ENCODE measurements around the gene DHRS7. TPM values are rescaled to one million over a fixed set of nuclear protein-coding genes. Genes with fewer than 3 reads are reported as not detected.

Gene DHRS7
- total and polyA plus RNA-seq, 10 of the 15 experiments (the other 5 are each of a cell fraction or from before 2014, with no cell fraction given), result 55.0 to 99.8 (median 62.2) TPM

GRCh38 chr14:60196291-60196690 lies 31.1 kb upstream of the DHRS7 start:
- in situ Hi-C loops (cut with MboI) (no loop called here), intact Hi-C loops (cut with micrococcal nuclease; ENCODE audit: unreplicated experiment) (no loop called here)
- H3K36me3 ChIP-seq (ENCODE audit: control insufficient read depth in 2 of 2, insufficient read depth in 2 of 2, low read length in 1 of 2), result no peaks in the 10 kb centered on the region
- no peak for DNase-seq (ENCODE audit: low read depth, low spot score)
- ChIA-PET CTCF (interaction anchor here (1.0 to 6.7 kb wide), 22 partner anchors 9 to 366 kb away, joined by 3 to 61 read pairs (median 6); partner anchors contain the start of genes DHRS7 and PPM1A), RAD21 (ENCODE audit: unreplicated experiment) (interaction anchor here (0.7 to 3.3 kb wide), 28 partner anchors 8 to 429 kb away, joined by 3 to 22 read pairs (median 5); partner anchors contain the start of gene PPM1A), POLR2A (interaction anchor here (0.7 to 19.5 kb wide), 7 partner anchors 8 to 135 kb away, joined by 3 to 241 read pairs (median 6); no protein-coding TSS in a partner anchor), SMC1A (ENCODE audit: uncharacterized antibody, unreplicated experiment) (interaction anchor here (0.8 to 8.4 kb wide), 26 partner anchors 9 to 366 kb away, joined by 3 to 60 read pairs (median 6); partner anchors contain the start of gene PPM1A)
- H3K9me3 ChIP-seq (replicated peaks; ENCODE audit: control insufficient read depth, insufficient read depth, low read length), result peaks cover 11% of the 10 kb centered on the region; the same call in 2 of the 3 replicates
- FAIRE-seq, result no peak
- no TSS peak for BruUV-seq (replicated peaks)
- H3K4me3 ChIP-seq, result no peak overlapping the region
- H4K20me1 ChIP-seq (ENCODE audit: control insufficient read depth, insufficient read depth), result no peaks in the 10 kb centered on the region
- TF ChIP-seq RAD21 (IDR thresholded peaks at IDR 0.05; ENCODE audit: insufficient read depth, low read depth, low read length) (no peak), RUNX3 (IDR thresholded peaks at IDR 0.05; ENCODE audit: low read length) (peak; percentile 63; the same call in 1 of the 2 replicates)
- H3K27ac ChIP-seq (ENCODE audit: control insufficient read depth, insufficient read depth), result no peak overlapping the region
- no peak overlapping the region; the same call in 1 of the 2 replicates for H2AFZ ChIP-seq (ENCODE audit: control insufficient read depth, low read depth, low read length)
- 18% methylated on average over 2 of the region's 2 CpGs for WGBS (ENCODE audit: insufficient coverage, insufficient replicate concordance, low lambda C conversion rate, missing lambda C conversion rate)
- H3K27me3 ChIP-seq (replicated peaks in 1 of 2; ENCODE audit: control insufficient read depth in 2 of 2, insufficient read depth in 2 of 2, low read length in 1 of 2), result no peaks in the 10 kb centered on the region
- ATAC-seq, result peak; percentile 52
- H3K79me2 ChIP-seq (ENCODE audit: control insufficient read depth, insufficient read depth, low read length), result no peaks in the 10 kb centered on the region
- peaks cover 8% of the 10 kb centered on the region for H3K4me1 ChIP-seq (ENCODE audit: control insufficient read depth, insufficient read depth, low read length)
- no peak overlapping the region for H3K4me2 ChIP-seq (ENCODE audit: control insufficient read depth, insufficient read depth)
- no peak overlapping the region for H3K9ac ChIP-seq (ENCODE audit: control insufficient read depth, insufficient read depth, low read length)

- intact Hi-C loops (cut with micrococcal nuclease; ENCODE audit: unreplicated experiment) (loop anchor here (2.0 kb wide), 1 partner anchor 136 kb away; no protein-coding TSS in a partner anchor), in situ Hi-C loops (cut with MboI) (no loop called here)
- Histone ChIP-seq H2AFZ (ENCODE audit: control insufficient read depth, low read depth, low read length) (no peak overlapping the region), H3K9ac (ENCODE audit: control insufficient read depth, insufficient read depth, low read length) (no peak overlapping the region), H3K27me3 (replicated peaks in 1 of 2; ENCODE audit: control insufficient read depth in 2 of 2, insufficient read depth in 2 of 2, low read length in 1 of 2) (no peaks in the 10 kb centered on the region), H3K9me3 (replicated peaks; ENCODE audit: control insufficient read depth, insufficient read depth, low read length) (peaks cover 11% of the 10 kb centered on the region; the same call in 2 of the 3 replicates), H3K4me1 (ENCODE audit: control insufficient read depth, insufficient read depth, low read length) (peaks cover 10% of the 10 kb centered on the region), H3K36me3 (ENCODE audit: control insufficient read depth in 2 of 2, insufficient read depth in 2 of 2, low read length in 1 of 2) (no peaks in the 10 kb centered on the region), H4K20me1 (ENCODE audit: control insufficient read depth, insufficient read depth) (no peaks in the 10 kb centered on the region), H3K4me2 (ENCODE audit: control insufficient read depth, insufficient read depth) (no peak overlapping the region), H3K4me3 (no peak overlapping the region), H3K27ac (ENCODE audit: control insufficient read depth, insufficient read depth) (no peak overlapping the region), H3K79me2 (ENCODE audit: control insufficient read depth, insufficient read depth, low read length) (no peaks in the 10 kb centered on the region)
- CTCF ChIA-PET, result interaction anchor here (0.6 to 6.7 kb wide), 27 partner anchors 9 to 367 kb away, joined by 3 to 61 read pairs (median 5); partner anchors contain the start of genes DHRS7 and PPM1A
- no peak for DNase-seq (ENCODE audit: low read depth, low spot score)
- RAD21 ChIA-PET (ENCODE audit: unreplicated experiment), result interaction anchor here (0.9 to 3.3 kb wide), 24 partner anchors 7 to 430 kb away, joined by 3 to 22 read pairs (median 5); no protein-coding TSS in a partner anchor
- SMC1A ChIA-PET (ENCODE audit: uncharacterized antibody, unreplicated experiment), result interaction anchor here (0.6 to 8.4 kb wide), 31 partner anchors 10 to 367 kb away, joined by 3 to 60 read pairs (median 4); partner anchors contain the start of gene PPM1A
- 96% methylated on average over 5 of the region's 5 CpGs for WGBS (ENCODE audit: insufficient coverage, insufficient replicate concordance, low lambda C conversion rate, missing lambda C conversion rate)
- BruUV-seq (replicated peaks), result no TSS peak
- POLR2A ChIA-PET, result interaction anchor here (0.7 to 19.5 kb wide), 7 partner anchors 9 to 136 kb away, joined by 3 to 241 read pairs (median 6); no protein-coding TSS in a partner anchor
- FAIRE-seq, result no peak
- ATAC-seq, result peak; percentile 88
- TF ChIP-seq PKNOX1 (IDR thresholded peaks at IDR 0.05) (peak; percentile 91), ZNF207 (IDR thresholded peaks at IDR 0.05; ENCODE audit: borderline replicate concordance) (0 out of 2 replicates have a peak, but pooled peaks have one; percentile 54), TCF7 (IDR thresholded peaks at IDR 0.05; ENCODE audit: borderline replicate concordance) (no peak), CTCF (IDR thresholded peaks at IDR 0.05 in 2 of 3, conservative IDR thresholded peaks at IDR 0.05 in 1 of 3; ENCODE audit: control insufficient read depth in 2 of 3, extremely low read depth in 1 of 3, insufficient read depth in 1 of 3, low read depth in 3 of 3, low read length in 3 of 3) (peak; percentile 50 to 70 (median 59); a peak in 5 of 6 replicates), PBX3 (IDR thresholded peaks at IDR 0.05; ENCODE audit: insufficient replicate concordance, low read depth, low read length) (peak; percentile 65), SIN3A (IDR thresholded peaks at IDR 0.05; ENCODE audit: low read depth, low read length) (no peak)
These were observed 30.1 kb upstream of the DHRS7 start for GRCh38 chr14:60195179-60195810.

Data from GM12878 (cell line).